HG03196 (cell line): ENCODE data around the gene RSPO4.
"Not testable (repeated sequence)": the region's sequence is repeated elsewhere in the genome, so short reads cannot be mapped to it uniquely, and the experiment has no call there.

ENCODE experiments used
- ATAC-seq: cut with Tn5 transposase; IDR thresholded peaks from one replicate; pipeline ENCODE4 v1.9.1; 2021; ENCODE audit not compliant: unreplicated experiment

The RSPO4 gene

DNA sequence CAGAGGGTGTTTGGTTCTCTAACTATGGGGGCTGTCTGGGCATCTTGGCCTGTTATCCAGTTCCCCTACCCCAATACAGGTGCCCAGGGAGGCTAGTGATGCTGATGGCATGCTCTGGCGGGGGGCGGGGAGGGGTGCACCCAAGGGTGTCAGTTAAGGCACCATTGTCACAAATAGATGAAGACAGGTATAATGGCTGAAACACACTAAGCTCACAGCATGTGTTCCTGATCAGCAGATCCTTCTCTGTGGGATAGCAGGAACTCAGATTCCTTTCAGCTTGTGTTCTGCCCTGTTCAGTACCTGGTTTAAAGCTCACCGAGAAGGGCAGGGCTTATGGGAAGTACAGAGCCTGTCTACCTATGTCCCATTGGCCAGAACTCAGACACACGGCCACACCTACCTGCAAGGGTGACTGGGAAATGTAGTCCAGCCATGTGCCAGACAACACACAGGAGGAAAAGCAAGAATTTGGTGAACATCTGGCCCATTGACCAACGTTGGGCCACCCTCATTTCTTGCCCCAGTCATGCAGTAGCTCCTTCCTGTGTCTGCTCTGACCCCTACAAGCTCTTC lies 3.4 kb upstream of the RSPO4 start:
- ATAC-seq = no peak

DNA sequence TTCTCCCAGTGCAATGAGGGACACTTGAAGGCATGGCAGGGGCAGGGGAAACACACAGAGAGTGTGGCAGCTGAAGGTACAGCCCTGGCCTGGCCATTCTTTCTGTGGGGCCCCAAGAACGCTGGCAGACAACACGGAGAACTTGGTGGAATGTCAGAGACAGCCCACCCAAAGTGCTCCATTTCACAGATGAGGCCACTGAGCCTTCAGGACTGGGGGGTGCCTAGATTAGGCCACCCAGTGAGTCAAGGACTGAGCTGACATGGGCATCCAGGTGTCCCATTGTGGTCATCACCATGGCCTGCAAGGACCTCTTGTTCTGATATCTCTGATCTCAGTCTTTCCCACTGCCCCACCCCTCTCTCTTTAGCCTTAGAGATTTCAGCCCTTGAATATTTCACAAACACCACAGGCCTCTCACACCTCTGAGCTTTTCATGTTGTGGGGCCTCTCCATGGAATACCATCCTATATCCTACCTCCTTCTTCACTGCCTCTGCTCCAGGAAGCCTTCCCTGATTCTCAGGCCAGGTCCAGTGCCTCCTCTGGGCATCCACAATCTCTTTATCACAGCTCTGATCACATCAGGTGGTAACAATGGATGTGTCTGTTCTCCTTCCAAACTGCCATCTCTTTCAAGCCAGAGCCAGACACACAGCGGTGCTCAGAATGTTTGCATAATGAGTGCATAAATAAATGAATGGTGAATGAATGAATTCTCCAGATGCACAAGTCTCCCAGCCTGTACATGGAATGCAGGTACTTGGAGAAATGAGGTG lies 2.0 kb upstream of the RSPO4 start:
- no peak for ATAC-seq

DNA sequence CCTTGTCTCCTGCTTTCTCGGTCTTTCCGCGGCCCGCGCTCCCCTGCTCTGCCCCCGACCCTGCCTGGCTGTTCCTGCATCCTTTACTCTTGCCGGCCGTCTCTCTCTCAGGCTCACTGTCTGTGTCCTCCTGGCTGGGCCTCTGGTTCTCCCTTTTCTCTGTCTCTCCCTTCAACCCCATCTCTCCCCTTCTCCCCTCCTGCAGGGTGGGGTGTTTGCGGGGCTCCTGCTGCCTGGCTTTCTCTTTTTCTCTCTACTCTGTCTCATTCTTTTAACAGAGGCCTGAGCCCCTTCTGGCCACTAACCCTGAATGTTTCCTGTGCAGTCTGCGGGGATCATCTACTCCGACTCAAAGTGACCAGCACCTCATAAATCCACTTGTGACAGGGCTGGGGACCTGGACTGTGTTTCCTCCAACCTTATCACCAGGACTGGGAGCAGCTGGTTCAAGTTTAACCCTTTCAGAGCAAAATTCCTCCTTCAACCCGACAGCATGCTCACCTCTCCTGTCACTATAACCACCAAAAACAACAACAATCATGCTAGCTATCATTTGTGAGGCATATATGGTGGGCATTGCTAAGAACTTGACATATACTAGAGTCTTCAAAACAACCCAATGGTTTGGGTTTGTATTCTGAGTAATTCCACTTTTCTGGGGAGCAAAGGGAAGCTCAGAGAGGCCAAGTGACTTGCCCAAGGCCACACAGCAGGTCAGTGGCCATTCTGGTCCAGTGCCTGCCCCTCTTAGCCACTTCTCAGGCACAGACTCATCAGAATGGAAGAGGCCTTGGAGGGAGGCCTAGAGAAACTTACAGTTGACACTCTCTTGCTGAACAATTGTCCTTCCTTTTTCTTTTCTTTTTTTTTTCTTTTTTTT lies 811 bp upstream of the RSPO4 start:
- no peak for ATAC-seq

DNA sequence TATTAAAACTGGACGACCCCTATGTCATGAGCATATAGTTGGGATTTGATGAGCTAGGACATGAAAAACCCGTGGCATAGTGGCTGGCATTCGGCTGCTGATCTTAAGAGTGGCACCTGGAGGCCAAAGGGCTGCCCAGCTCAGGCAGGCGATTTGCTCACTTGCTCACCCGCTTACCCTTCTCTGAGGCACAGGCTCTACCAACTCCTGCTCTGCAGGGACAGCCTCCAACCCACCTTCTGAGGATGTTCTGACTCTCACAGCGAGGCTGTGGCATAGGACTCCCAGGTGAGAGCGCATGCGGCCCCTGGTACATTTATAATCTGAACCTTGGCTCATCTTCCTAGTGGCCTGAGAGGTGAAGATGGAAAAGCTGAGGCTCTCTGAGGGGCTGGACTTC lies 995 bp downstream of the RSPO4 start:
- ATAC-seq = no peak

DNA sequence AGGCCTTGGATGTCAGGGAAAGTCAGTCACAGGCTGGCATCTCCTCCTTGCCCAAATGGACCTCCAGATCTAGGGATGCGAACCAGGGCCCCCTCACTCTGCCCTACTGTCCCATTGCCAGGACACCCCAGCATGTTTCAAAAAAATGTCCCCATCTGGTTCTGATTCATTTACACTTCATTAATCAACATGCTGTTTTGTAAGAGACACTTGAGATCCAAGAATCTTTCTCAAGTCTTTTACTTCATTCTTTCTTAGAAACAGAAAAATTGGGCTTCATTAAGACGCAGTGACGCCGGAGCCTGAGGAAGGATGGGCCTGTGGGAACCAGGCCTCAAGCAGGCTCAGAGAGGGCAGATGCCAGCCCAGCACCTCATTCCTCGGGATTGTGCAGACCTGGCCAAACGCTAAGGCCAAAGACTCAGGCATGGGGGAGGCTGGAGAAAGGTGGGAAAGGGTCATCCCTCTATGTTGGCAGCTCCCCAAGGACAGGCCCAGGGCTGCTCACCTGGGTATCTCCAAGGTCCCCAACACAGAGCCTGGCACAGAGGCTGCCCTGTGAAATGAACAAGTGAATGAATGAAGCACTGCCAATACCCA lies 3.8 kb downstream of the RSPO4 start:
- no peak for ATAC-seq

DNA sequence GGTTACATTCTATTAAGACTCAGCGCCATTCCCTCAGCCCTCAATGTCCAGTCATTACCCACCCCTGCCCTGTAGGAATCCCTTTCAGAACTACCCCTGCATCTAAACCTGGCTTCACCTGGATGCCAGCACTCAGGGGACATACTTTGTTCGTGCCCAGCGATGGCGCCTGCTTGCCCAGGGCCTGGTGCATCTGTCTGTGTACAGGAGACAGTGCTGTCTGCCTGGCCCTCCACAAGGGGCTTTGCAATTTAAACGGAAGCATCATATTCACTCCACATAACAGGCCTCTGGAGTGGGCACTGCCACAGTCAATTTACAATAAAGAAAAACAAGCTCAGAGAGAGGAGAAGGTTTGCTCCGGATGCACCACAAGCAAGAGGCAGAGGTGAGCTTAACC lies 4.6 kb downstream of the RSPO4 start:
- ATAC-seq = no peak

DNA sequence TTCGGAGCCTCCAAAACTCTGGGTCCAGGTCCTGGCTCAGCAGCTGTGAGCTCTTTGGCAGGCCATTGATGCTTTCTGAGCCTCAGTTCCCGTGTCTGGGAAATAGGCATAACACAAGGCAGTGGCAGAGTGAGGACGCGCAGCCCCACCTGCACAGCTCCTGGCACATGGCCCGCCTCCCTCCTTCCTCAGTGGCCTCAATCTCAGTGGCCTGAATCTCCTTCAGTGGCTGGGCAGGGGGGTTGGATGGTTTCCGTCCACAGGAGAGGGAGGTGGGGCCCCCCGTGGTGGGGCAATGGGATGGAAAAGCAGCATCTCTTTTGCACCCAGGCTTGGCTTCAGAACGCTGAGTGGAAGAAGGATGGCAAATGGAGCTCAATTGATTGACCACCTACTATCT lies 5.1 kb downstream of the RSPO4 start:
- ATAC-seq = no peak

DNA sequence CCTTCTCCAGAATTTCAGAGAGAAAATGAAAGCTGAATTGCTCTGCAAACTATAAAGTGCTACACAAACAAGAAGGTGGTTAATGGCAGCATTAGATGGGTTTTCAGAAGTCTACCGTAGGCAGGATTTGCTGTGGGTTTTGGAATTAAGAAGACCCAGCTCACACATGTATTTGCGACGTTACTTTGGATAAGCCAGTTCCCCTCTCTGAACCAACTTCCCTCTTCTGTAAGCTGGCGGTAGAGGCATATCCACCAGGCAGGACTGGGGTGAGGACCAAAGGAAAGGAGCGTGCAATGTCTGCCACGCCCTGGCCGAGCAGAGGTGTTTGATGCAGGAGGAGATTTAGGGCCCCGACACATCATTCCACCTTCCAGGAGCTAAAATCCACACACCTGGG lies 6.9 kb downstream of the RSPO4 start:
- no peak for ATAC-seq

DNA sequence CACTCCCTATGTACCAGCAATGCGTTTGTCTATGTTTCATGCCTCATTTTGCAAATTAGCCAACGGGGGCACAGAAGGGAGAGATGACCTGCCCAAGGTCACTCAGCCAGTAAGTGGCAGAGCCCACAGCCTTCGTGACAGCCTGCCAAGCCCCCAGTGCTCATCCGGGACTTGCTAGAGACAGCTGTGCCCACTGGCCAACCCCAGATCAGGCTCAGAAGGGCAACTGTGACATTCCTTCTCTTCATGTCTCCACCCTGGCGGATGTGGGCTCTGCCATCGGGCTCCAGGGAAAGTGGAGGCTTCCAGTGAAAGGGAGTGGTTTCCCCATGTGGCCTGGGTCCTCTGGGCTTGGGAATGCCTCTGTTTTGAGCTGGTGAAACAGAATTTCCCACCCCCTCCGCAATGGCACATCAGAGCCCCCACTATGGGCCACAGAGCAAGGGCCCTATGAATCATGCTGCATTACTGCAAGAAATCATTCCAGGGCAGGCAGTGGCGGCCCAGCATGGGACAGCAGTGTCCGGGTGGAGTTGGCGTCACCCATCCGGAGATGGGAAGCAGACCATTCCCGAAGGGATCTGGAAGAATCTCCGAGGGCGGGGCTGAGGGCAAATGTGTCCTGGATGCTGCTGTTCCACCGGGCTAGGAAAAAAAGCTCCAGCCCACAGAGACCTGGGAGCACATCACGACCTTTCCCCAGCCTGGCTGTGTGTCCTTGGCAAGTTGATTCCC lies 9.1 kb downstream of the RSPO4 start:
- ATAC-seq = no peak

DNA sequence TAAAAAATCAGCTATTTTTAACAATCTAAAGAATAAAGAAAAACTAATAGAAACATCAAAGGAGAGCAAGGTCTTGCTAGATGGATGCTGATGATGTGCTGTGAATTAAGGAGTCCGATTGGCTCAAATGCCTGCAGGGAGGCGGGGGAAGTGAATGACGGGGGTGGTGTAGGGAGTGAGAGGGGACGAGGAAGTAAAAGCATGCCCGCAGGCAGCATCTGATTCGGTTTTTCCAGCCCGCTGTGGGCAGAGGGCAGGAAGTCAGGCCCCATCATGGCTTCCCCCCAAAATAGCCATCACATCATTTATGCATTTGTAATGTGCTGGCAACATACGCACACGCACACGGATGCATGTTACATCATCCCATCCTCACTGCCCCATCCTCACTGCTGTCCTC lies 10.3 kb downstream of the RSPO4 start:
- no peak for ATAC-seq

DNA sequence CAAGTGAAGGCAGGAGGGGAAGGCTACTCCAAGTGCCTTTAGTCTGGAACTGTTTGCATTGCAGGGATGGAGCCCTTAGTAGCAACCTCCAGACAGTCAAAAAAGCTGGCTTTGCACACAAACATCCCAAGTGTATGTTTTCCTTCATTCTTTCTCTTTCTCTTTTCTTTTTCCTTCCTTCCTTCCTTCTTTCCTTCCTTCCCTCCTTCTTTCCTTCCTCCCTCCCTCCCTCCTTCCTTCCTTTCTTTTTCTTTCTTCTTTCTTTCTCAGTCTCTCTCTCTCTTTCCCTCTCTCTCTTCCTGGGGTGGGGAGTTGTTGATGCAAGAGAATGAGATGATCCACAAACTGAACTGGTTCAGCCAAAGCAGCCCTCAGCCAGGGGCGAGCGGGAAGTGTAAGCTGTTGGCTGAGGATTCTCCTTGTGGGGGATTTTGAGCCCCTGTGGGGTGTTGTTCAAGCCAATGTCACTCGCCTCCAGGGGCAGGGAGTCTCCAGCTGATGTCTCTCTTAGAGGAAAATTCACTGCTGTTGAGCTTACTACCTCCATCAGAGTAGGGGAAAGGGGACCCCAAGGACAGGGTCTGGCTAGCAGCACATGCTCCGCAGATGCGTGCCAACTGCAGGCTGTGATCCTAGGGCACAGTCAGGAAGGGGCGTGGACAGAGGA lies 11.7 kb downstream of the RSPO4 start:
- no peak for ATAC-seq

DNA sequence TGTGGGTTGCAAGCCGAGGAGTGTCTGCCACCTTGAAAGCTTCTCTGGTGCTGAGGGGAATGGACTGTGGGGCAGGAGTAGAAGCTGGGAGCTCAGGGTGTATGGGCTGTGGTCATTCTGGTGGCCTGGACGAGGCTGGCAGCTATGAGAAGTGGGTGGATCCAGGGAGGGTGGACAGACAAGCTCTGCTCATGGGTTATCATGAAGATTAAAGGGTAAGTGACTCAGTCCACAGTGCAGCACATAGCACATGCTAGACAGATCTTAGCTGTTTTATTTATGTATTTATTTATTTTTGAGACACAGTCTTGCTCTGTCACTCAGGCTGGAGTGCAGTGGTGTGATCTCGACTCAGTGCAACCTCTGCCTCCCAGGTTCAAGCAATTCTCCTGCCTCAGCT lies 13.8 kb downstream of the RSPO4 start:
- no peak for ATAC-seq

DNA sequence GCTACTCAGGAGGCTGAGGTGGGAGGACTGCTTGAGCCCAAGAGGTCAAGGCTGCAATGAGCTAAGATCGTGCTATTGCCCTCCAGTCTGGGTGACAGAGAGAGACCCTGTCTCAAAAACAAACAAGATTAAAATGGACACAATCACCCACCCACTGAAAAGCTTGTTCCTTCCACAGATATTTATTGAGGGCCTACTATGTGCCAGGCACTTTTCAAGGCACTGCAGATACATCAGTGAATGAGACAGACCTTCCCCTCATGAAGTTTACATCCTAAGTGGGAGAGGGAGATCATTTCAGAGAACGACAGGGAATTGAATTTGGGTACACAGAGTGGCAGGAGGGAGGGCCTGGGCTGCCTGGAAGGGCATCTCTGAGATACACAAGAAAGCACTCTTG lies 14.4 kb downstream of the RSPO4 start:
- ATAC-seq = no peak

DNA sequence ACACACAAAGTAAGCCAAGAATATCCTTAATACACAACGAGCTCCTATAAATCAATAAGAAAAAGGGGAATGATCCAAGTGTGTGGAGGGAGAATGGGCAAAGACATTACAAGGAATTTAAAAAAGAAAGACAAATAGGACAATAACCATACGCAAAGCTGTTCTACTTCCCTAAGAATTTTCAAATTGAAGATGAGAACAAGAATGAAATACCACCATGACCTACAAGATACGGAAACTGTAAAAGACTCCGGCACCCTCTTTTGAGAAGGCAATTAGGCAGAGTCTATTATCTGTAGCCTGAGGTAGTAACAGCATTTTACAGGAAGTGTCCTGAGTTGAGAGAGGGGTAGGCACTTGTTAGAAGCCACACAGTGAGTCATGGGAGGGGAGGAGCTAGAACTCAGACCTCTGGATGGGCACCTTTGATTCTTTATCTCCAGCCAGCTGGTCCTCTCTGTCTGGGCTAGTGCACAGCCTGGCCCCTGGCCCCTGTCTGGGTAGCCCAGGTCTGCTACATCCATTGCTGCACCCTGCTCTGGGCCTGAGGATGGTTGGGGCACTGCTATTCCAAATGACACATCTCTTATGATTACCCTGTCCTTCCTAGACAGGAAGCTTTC lies 15.3 kb downstream of the RSPO4 start:
- no peak for ATAC-seq

DNA sequence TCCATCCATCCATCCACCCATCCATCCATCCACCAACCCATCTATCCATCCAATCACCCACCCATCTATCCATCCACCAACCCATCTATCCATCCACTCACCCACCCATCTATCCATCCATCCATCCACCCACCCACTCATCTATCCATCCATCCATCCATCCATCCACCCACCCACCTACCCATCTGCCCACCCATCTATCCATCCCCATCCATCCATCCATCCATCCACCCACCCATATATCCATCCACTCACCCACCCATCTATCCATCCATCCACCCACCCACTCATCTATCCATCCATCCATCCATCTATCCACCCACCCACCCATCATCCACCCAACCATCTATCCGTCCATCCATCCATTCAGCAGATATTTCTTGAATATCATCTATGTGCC lies 17.1 kb downstream of the RSPO4 start:
- not testable (repeated sequence) for ATAC-seq

DNA sequence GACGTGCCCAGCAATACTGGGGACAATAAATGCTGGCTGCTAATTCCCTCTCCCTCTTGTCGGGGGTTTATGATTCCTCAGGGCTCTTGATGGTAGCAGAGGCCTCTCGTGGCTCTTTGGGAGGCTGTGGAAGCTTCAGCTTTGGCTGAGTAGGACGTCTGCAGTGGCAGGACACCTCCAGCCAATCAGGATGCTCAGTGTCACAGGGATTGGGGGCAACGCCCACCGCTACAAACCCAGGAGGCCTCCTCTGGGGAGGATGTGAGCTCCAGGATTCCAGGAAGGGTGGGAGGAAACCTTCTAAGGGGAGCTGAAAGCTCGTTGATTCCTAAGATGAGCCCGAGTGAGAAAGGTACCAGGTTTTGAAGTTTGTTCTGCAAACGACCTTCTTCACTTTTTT lies 19.4 kb downstream of the RSPO4 start:
- ATAC-seq = no peak

DNA sequence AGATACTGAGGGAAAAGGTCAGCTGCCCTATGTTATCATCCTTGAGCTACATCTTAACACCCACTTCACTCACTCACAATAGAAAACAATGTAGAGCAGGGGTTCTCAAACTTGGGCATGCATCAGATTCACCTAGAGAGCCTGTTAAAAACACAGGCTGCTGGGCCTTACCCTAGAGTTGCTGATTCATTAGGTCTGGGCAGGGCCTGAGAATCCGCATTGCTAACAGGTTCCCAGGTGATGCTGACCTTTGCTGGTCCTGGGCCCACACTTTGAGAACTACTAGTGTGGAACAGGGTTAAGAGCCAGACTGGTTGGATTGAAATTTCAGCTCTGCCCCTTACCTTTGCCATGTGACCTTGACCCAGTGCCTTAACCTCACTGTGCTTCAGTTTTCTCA lies 25.1 kb downstream of the RSPO4 start:
- no peak for ATAC-seq

DNA sequence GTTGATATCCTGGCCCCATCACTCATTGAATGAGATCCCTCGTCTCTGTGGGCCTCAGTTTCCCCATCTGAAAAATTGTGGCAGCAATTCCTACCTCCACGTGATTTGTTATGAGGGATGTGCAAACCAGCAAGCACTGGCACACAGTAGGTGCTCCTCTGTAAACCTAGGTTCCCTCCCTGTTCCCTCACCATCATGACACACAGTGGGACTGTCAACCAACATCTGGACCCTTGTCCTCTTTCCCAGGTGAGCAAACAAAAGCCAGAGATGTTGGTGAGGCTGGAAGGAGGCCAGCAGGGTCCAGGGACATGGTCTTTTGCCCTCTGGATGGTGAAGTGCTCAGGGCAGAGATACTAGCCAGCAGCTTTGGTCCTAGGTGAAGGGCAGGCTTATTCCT lies 26.1 kb downstream of the RSPO4 start:
- ATAC-seq = no peak

DNA sequence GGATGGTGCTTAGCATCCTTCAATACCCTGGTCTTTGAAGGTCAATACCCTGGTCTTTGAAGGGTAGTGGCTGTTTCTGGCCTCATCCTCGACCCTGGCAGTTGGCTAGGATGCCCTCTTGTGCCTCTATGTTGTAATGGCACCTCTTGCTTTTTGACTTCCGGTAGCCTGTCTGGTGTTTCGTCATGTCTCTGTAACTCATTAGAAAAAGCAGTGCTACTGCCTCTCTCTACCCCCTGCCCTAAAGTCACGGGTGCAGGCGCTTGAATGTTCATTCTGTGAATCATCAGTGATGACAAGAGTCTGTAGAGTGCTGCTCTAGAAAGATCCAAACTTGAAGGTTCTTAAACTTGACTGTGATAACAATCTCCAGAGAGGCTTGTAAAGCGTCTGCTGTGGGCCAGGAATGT lies 28.3 kb downstream of the RSPO4 start:
- ATAC-seq = no peak

DNA sequence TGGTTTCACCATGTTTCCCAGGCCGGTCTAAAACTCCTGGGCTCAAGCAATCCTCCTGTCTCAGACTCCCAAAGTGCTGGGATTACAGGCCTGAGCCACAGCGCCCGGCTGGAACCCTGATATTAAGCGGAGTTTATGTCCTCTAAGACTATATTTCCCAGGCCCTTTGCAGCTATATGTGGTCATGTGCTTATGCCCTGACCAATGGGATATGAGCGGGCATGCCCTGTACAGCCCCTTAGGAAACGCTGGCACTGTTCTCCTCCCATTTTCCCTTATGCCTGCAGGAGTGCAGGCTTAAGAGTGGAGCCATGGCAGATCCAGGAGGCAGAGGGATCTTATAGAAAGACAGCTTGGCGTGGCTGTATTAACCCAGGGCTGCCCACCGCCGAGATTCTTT lies 29.9 kb downstream of the RSPO4 start:
- ATAC-seq = no peak
